Body of pancreas (tissue), 4 donors: Measurements from ENCODE around the gene DCTN2. TPM values are rescaled to one million over a fixed set of nuclear protein-coding genes. Genes with fewer than 3 reads are reported as not detected.
"Not testable (repeated sequence)": the region's sequence is repeated elsewhere in the genome, so short reads cannot be mapped to it uniquely, and the experiment has no call there.

Experiments used
- ATAC-seq: fragments of 150-250 bp; one replicate; pipeline ENCODE4 v1.9.1; 2016
- DNase-seq, 4 donors: peaks; one replicate each; pipeline ENCODE4 v3.0.0-alpha.2; 2019
- H3K27ac ChIP-seq, 4 donors: fragments of 200-600 bp; sonication (generic); 1 replicate in 3 of 4; 2 replicates in 1 of 4; pipeline versions ENCODE4 v1.5.1 to v1.6.1; 2016 to 2019; ENCODE audit warnings: mild to moderate bottlenecking in 1 of 4, mixed read lengths in 1 of 4, moderate library complexity in 1 of 4
- H3K27me3 ChIP-seq, 2 donors: fragments of 200-600 bp; sonication (generic); one replicate each; pipeline ENCODE4 v1.6.0; 2016; ENCODE audit warnings: mild to moderate bottlenecking in 1 of 2
- H3K36me3 ChIP-seq, 2 donors: fragments of 200-600 bp; sonication (generic); replicated peaks in 1 of 2; 2 replicates each; pipeline ENCODE4 v1.5.1; 2016; ENCODE audit warnings: low read depth in 2 of 2; ENCODE audit not compliant: insufficient read depth in 1 of 2
- H3K4me1 ChIP-seq: fragments of 200-600 bp; sonication (generic); one replicate; pipeline ENCODE4 v1.6.0; 2016
- H3K4me3 ChIP-seq, 2 donors: fragments of 200-600 bp; sonication (generic); 1 replicate in 1 of 2; 2 replicates in 1 of 2; pipeline ENCODE4 v1.5.1; 2016 to 2019
- H3K9me3 ChIP-seq, 3 donors: fragments of 200-600 bp; sonication (generic); 1 replicate in 2 of 3; 2 replicates in 1 of 3; pipeline ENCODE4 v1.5.1; 2016
- CTCF ChIP-seq, 7 experiments: fragments of 450-650 bp in 4 of 7; fragments of 200-600 bp in 3 of 7; sonication (generic) in 3 of 7; IDR thresholded peaks; one replicate each; pipeline ENCODE4 v1.5.1; 2016 to 2019; ENCODE audit warnings: antibody characterized with exemption in 7 of 7
- POLR2A ChIP-seq, 3 donors: fragments of 450-650 bp; IDR thresholded peaks; one replicate each; pipeline ENCODE4 v1.6.1; 2016; ENCODE audit warnings: antibody characterized with exemption in 3 of 3, mild to moderate bottlenecking in 2 of 3
- WGBS, 2 donors: methylation state at CpG; one replicate each; pipeline ENCODE4 v1.1.5; 2017; 5-methylcytosine and 5-hydroxymethylcytosine counted together
- intact Hi-C: fragments of 100-400 bp; cut with DNase I; formaldehyde crosslinking; loops from one replicate; pipeline ENCODE4 v1.15.1; 2023
- total RNA-seq, 2 donors: library from RNA; depleted of rRNA; stranded (reverse); fragments of >200 nt; gene quantifications; one replicate each; pipeline ENCODE4 v1.1.0, GENCODE V29; 2016

DCTN2 gene
- total RNA-seq, 2 donors from 2014 or later = 80.1 to 89.2 TPM

- H3K27me3 ChIP-seq = no peaks in the 10 kb centered on the region
- peaks cover 0 to 4% of the 10 kb centered on the region in 2 donors for H3K36me3 ChIP-seq
- H3K4me1 ChIP-seq = peaks cover 28% of the 10 kb centered on the region
- H3K4me3 ChIP-seq = peak within 1 kb of the TSS; percentile 81 to 94
- WGBS, 2 donors = 0 to 1% methylated on average over 19 to 67 of the region's 69 CpGs
- TF ChIP-seq CTCF (IDR thresholded peaks at IDR 0.05) (peak in 1 of 7 experiments; percentile 23), POLR2A (IDR thresholded peaks at IDR 0.05) (peak; percentile 17 to 72 (median 68))
- intact Hi-C loops = no loop called here
- ATAC-seq = peak; percentile 98
- no peaks in the 10 kb centered on the region for H3K9me3 ChIP-seq
- DNase-seq = peak; percentile 87 to 93 (median 92)
- peak within 1 kb of the TSS in 3 of 4 donors; percentile 30 to 80 (median 76) for H3K27ac ChIP-seq
Measured at GRCh38 chr12:57590864-57591781, 44.1 kb upstream of the DCTN2 start, which contains the start of gene PIP4K2C. Gene PIP4K2C, plus strand, starts transcription at chr12:57591192. Its CDS starts 98 bp downstream, at chr12:57591290.

- H3K4me1 ChIP-seq = peaks cover 28% of the 10 kb centered on the region
- no peak for DNase-seq
- peak overlapping the region; percentile 81 to 94 for H3K4me3 ChIP-seq
- no peaks in the 10 kb centered on the region for H3K36me3 ChIP-seq
- no peaks in the 10 kb centered on the region for H3K9me3 ChIP-seq
- peak overlapping the region in 3 of 4 donors; percentile 30 to 80 (median 76) for H3K27ac ChIP-seq
- intact Hi-C loops = no loop called here
- H3K27me3 ChIP-seq = no peaks in the 10 kb centered on the region
- 10 to 11% methylated on average over 2 of the region's 2 CpGs for WGBS, 2 donors
- TF ChIP-seq CTCF (IDR thresholded peaks at IDR 0.05) (no peak), POLR2A (IDR thresholded peaks at IDR 0.05) (no peak)
- no peak for ATAC-seq
Measured at GRCh38 chr12:57590479-57590863, 43.5 kb upstream of the DCTN2 start.

- H3K9me3 ChIP-seq, ATAC-seq, intact Hi-C loops, H3K36me3 ChIP-seq, H3K27me3 ChIP-seq, DNase-seq, H3K27ac ChIP-seq, H3K4me3 ChIP-seq: not testable (repeated sequence)
- WGBS, 2 donors = 76 to 83% methylated on average over 15 of the region's 15 CpGs
- peaks cover 28% of the 10 kb centered on the region for H3K4me1 ChIP-seq
Measured at GRCh38 chr12:57588951-57589610, 42.1 kb upstream of the DCTN2 start.

GRCh38 chr12:57586832-57587429, 39.9 kb upstream of the DCTN2 start:
- TF ChIP-seq POLR2A (IDR thresholded peaks at IDR 0.05) (no peak), CTCF (IDR thresholded peaks at IDR 0.05) (no peak)
- WGBS, 2 donors = 69 to 77% methylated on average over 3 of the region's 3 CpGs
- Histone ChIP-seq H3K4me1 (peaks cover 9% of the 10 kb centered on the region), H3K27ac (no peak overlapping the region), H3K27me3 (no peaks in the 10 kb centered on the region), H3K9me3 (no peaks in the 10 kb centered on the region), H3K36me3 (no peaks in the 10 kb centered on the region), H3K4me3 (no peak overlapping the region)
- no peak for ATAC-seq
- intact Hi-C loops = no loop called here
- no peak for DNase-seq

- Histone ChIP-seq H3K27me3 (no peaks in the 10 kb centered on the region), H3K36me3 (no peaks in the 10 kb centered on the region), H3K27ac (no peak overlapping the region), H3K9me3 (no peaks in the 10 kb centered on the region), H3K4me3 (no peak overlapping the region), H3K4me1 (peaks cover 6% of the 10 kb centered on the region)
- no peak for TF ChIP-seq POLR2A (IDR thresholded peaks at IDR 0.05)
- no peak for TF ChIP-seq CTCF (IDR thresholded peaks at IDR 0.05)
- ATAC-seq (no peak), DNase-seq (no peak)
- intact Hi-C loops = no loop called here
- 74 to 86% methylated on average over 3 of the region's 3 CpGs for WGBS, 2 donors
Measured at GRCh38 chr12:57586128-57586527, 39.1 kb upstream of the DCTN2 start.
